ENCODE data around the gene C20orf202.
"Not testable (repeated sequence)": the region's sequence is repeated elsewhere in the genome, so short reads cannot be mapped to it uniquely, and the experiment has no call there.

The C20orf202 gene

GRCh38 chr20:1247689-1248088, 44.4 kb downstream of the C20orf202 start:
- DNase-seq (ENCODE audit: low read depth in 2 of 2): no peak

GRCh38 chr20:1250282-1250681, 47.0 kb downstream of the C20orf202 start:
- not testable (repeated sequence) for DNase-seq (ENCODE audit: low read depth in 2 of 2)

- DNase-seq (ENCODE audit: low read depth in 2 of 2): no peak
These were observed 49.2 kb downstream of the C20orf202 start for GRCh38 chr20:1252416-1252815.

- no peak for DNase-seq (ENCODE audit: low read depth in 2 of 2)
These were observed 51.0 kb downstream of the C20orf202 start for GRCh38 chr20:1254254-1254653.

- DNase-seq (ENCODE audit: low read depth in 2 of 2): no peak
These were observed 52.4 kb downstream of the C20orf202 start for GRCh38 chr20:1255675-1256074.

Data from stimulated activated CD4-positive, alpha-beta T cell treated with anti-CD3 and anti-CD28 coated beads, Interleukin-1b, Interleukin-23, amount 100 ng/mL, for 4 hours (primary cell).